ENCODE measurements around the gene PRXL2B. TPM values are rescaled to one million over a fixed set of nuclear protein-coding genes. Genes with fewer than 3 reads are reported as not detected.
"Not testable (repeated sequence)": the region's sequence is repeated elsewhere in the genome, so short reads cannot be mapped to it uniquely, and the experiment has no call there.

Gene PRXL2B
- total RNA-seq, 2 experiments from 2014 or later = 17.0 to 22.2 TPM

DNA sequence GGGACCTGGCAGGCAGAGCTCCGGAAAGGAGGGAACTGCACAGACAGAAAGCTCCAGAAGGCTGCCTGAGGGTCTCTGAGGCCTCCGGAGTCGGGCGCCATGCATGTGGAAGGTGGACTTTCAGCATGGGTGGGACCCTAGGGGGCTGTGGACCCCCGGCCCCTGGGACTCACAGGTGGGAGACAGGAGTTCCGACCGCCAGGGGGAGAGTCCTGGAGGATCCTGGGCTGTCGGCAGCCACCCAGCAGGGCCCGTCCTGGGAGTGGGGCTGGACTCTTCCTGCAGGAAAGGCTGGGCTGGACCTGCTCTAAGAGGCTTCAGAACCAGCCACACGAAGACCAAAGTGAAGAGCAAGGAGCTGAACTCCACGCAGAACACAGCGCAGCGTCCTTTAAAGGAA is 16.9 kb upstream of the PRXL2B start:
- H3K4me1 Mint-ChIP-seq, CTCF ChIA-PET, H3K4me3 Mint-ChIP-seq, H3K27ac Mint-ChIP-seq, H3K27me3 Mint-ChIP-seq, DNase-seq: not testable (repeated sequence)
- Mint-ChIP-seq H3K9me3 (peaks cover 19% of the 10 kb centered on the region), H3K36me3 (ENCODE audit: low read depth) (peaks cover 19% of the 10 kb centered on the region)
- POLR2A ChIA-PET = interaction anchor here (0.9 to 1.0 kb wide), 2 partner anchors 9 to 14 kb away, joined by 3 to 5 read pairs; partner anchors contain the start of gene TNFRSF14

DNA sequence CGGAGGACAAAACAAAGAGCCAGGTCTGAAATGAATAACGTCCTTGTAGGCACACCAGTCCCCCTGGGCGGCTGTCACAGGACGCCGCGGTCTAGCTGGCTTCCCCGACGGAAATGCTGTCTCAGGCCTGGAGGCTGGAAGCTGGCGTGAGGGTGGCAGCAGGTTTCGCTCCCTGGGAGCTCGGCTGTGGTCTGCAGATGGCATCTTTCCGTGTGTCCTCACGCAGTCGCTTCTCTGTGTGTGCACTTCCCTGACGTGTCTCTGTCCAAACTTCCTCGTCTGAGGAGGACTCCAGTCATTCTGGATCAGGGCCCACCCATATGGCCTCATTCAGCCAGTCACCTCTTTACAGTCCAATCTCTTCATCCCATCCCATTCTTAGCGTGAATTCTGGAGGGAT is 16.2 kb upstream of the PRXL2B start:
- POLR2A ChIA-PET = interaction anchor here (1.0 to 2.0 kb wide), 2 partner anchors 10 to 12 kb away, joined by 3 to 5 read pairs; no protein-coding TSS in a partner anchor
- Mint-ChIP-seq H3K27ac (no peak overlapping the region), H3K9me3 (peaks cover 19% of the 10 kb centered on the region), H3K36me3 (ENCODE audit: low read depth) (peaks cover 19% of the 10 kb centered on the region), H3K27me3 (peaks cover 3% of the 10 kb centered on the region), H3K4me1 (peaks cover 12% of the 10 kb centered on the region), H3K4me3 (no peak overlapping the region)
- no peak for DNase-seq
- CTCF ChIA-PET = interaction anchor here (1.1 kb wide), 1 partner anchor 15 kb away, joined by 4 read pairs; no protein-coding TSS in a partner anchor

DNA sequence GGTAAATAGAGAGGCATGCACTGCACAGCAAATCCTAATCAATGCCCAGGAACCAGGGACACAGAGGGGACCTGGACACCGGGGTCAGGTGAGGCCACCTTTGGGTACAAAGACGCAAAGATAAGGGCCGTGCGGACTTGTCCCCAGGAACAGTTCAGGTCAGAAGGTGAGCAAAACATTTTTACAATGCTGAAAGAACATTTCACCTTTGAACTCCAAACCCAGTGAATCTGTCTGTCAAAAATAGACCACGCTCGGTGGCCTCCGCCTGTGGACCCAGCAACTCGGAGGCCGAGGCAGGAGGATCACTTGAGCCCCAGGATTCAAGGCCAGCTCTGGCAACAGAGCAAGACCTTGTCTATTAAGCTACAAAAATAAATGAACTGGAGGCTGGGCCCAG is 15.2 kb upstream of the PRXL2B start:
- Mint-ChIP-seq H3K4me1 (peaks cover 21% of the 10 kb centered on the region), H3K27ac (no peak overlapping the region), H3K36me3 (ENCODE audit: low read depth) (peaks cover 19% of the 10 kb centered on the region), H3K27me3 (peaks cover 3% of the 10 kb centered on the region), H3K4me3 (no peak overlapping the region), H3K9me3 (peaks cover 19% of the 10 kb centered on the region)
- no peak for DNase-seq
- ChIA-PET POLR2A (interaction anchor here (1.0 to 2.0 kb wide), 3 partner anchors 11 to 14 kb away, joined by 3 to 7 read pairs (median 5); no protein-coding TSS in a partner anchor), CTCF (interaction anchor here (0.8 to 1.1 kb wide), 3 partner anchors 10 to 15 kb away, joined by 3 to 4 read pairs (median 3); no protein-coding TSS in a partner anchor)

DNA sequence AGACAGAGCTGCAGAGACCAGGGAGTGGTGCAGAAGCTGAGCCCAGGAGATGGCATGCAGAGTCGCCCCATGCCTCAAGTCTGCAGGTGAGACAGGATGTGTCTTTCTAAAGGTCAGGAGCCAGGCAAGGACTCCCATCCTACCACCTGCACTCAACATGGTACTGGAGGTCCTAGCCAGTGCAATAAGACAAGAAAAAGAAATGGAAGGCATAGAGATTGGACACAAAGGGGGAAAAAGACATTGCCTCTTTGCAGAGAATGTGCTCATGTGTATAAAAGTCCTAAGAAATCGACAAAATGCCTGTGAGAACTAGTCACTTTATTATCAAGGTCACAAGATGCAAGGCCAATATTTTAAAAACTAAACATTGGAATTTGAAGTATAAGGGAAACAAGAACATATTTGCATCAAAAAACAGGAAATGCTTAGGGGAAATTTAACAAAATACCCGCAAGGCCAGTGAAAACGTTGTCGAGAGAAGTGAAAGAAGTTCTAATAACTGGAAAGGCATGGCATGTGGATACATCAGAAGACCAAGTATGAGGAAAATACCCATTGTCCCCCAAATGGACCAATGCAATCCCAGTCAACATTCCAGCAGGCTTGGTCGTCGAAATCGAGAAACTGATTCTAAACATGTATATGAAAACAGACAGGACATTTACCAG is 13.2 kb upstream of the PRXL2B start:
- no peak overlapping the region for H3K4me3 Mint-ChIP-seq
- ChIA-PET POLR2A (interaction anchor here (0.8 to 1.9 kb wide), 2 partner anchors 12 kb away, joined by 3 to 7 read pairs; no protein-coding TSS in a partner anchor), CTCF (interaction anchor here (1.2 kb wide), 1 partner anchor 49 kb away, joined by 3 read pairs; no protein-coding TSS in a partner anchor)
- H3K36me3 Mint-ChIP-seq (ENCODE audit: low read depth) = peaks cover 19% of the 10 kb centered on the region
- no peak for DNase-seq
- no peak overlapping the region for H3K27ac Mint-ChIP-seq
- H3K4me1 Mint-ChIP-seq = peaks cover 38% of the 10 kb centered on the region
- peaks cover 19% of the 10 kb centered on the region for H3K9me3 Mint-ChIP-seq
- peaks cover 3% of the 10 kb centered on the region for H3K27me3 Mint-ChIP-seq

DNA sequence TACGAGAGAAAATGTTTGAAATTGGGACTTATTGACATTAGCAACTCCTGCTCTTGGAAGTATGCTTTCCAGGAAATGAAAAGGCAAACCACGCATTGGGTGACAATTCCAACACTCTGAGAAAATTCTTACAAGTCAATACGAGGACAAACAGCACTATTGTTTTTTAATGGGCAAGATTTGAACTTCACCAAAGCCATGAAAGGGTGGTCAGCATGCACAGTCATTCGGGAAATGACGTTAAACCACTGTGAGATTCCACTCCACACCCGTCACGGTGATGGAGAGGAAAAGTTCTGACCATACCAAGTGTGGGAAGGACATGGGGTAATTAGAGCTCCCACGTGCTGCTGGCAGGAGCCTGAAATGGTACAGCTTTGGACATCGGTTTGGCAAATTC is 12.2 kb upstream of the PRXL2B start:
- Mint-ChIP-seq H3K9me3 (peaks cover 19% of the 10 kb centered on the region), H3K36me3 (ENCODE audit: low read depth) (peaks cover 23% of the 10 kb centered on the region), H3K27ac (no peak overlapping the region), H3K27me3 (peaks cover 3% of the 10 kb centered on the region), H3K4me3 (no peak overlapping the region), H3K4me1 (peaks cover 46% of the 10 kb centered on the region)
- CTCF ChIA-PET = no interaction called here
- no peak for DNase-seq
- POLR2A ChIA-PET = interaction anchor here (1.3 to 1.5 kb wide), 2 partner anchors 11 to 18 kb away, joined by 5 read pairs; partner anchors contain the start of genes PRXL2B and TNFRSF14

DNA sequence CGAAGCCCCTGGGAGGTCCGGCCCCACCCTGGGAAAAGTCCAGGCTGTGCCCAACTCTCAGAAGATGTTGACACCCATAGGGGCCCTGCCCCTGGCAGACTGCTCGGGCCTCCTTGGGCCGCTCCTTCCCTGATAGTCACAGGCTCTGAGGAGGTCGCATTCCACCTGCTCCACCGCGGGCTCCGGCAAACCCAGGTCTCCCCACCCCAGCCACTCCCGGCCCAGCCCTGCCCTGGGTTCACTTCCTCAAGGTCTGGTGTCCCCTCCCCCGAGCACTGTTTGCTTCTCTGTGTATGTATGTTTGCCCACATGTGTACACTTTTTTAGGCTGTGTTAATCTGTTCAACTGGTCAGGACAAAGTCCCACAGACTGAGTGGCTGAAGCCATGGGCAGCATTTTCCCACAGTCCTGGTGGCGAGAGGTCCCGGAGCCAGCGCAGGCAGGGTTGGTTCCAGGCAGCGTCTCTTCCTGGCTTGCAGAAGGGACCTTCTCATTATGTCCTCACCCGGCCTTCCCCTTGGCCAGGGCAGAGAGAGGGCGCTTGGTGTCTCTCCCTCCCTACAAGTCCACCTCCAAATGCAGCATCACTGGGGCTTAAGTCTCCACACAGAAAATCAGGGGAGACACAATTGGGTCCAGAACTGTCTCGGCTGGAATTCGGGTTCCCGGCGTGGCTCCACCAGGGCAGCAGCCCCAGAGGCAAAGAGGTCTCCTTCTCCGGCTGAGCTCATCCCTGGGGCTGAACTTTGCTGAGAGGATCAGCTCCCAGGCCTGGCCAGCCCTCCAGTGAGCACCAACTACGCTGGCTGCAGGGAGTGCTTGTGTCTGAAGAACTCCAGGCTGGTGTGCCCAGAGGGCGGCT is 10.5 kb upstream of the PRXL2B start:
- ChIA-PET CTCF (interaction anchor here (2.8 kb wide), 1 partner anchor 15 kb away, joined by 15 read pairs; no protein-coding TSS in a partner anchor), POLR2A (interaction anchor here (1.4 to 3.8 kb wide), 3 partner anchors 11 to 184 kb away, joined by 3 to 94 read pairs (median 44); partner anchors contain the start of genes PRXL2B, RER1 and TNFRSF14)
- Mint-ChIP-seq H3K9me3 (peaks cover 19% of the 10 kb centered on the region), H3K27me3 (peaks cover 3% of the 10 kb centered on the region), H3K27ac (peak overlapping the region; percentile 92), H3K36me3 (ENCODE audit: low read depth) (peaks cover 16% of the 10 kb centered on the region), H3K4me3 (no peak overlapping the region), H3K4me1 (peaks cover 58% of the 10 kb centered on the region)
- DNase-seq = no peak

DNA sequence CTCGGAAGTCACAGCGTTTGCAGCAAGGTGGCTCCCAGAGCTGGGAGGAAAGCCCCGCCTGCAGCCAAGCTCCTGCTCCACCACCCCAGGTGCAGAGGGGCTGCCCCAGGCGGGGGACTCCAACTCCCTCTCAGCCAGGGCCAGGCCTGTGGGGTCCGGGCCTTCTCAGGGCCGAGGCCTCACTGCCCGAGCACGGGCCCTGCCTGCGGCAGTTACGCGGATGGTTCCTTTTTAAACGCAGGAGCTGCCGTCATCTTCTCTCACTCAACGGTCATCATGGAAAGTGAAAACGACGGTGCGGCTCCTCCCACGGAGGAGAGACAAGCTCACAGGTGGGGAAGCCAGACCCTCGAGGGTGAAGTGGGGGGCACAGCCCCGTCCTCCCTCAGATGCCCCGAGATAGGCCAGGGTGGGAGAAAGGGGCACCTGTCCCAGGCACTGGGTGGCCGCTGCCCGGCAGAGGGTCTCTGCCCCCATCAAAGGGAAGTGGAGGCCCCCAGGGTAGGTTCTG is 9.0 kb upstream of the PRXL2B start:
- DNase-seq = peak; percentile 75
- ChIA-PET CTCF (interaction anchor here (0.6 to 2.8 kb wide), 6 partner anchors 10 to 695 kb away, joined by 3 to 18 read pairs (median 8); partner anchors contain the start of gene TNFRSF14), POLR2A (interaction anchor here (0.6 to 3.8 kb wide), 13 partner anchors 9 to 1219 kb away, joined by 3 to 94 read pairs (median 7); partner anchors contain the start of genes LRRC47, PANK4, PRXL2B and RER1)
- peaks cover 18% of the 10 kb centered on the region for H3K9me3 Mint-ChIP-seq
- peak overlapping the region; percentile 71 for H3K4me3 Mint-ChIP-seq
- H3K27me3 Mint-ChIP-seq = not testable (repeated sequence)
- H3K36me3 Mint-ChIP-seq (ENCODE audit: low read depth) = peaks cover 21% of the 10 kb centered on the region
- H3K27ac Mint-ChIP-seq = peak overlapping the region; percentile 92
- peaks cover 68% of the 10 kb centered on the region for H3K4me1 Mint-ChIP-seq

DNA sequence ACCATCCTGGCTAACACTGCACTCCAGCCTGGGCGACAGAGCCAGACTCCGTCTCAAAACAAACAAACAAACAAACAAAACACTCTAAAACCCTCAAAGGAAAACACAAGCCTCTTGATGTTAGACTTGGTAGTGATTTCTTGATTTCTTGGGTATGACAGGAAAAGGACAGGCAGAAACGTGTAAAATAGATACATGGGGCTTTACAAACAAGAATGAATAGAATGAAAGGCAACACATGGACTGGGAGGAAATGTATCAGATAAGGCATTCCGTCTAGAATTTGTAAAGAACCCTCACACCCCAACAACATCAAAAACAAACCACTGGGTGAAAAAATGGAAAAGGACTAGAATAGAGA is 7.8 kb upstream of the PRXL2B start:
- Mint-ChIP-seq H3K27me3 (no peaks in the 10 kb centered on the region), H3K4me1 (peaks cover 70% of the 10 kb centered on the region), H3K36me3 (ENCODE audit: low read depth) (peaks cover 15% of the 10 kb centered on the region), H3K27ac (peak overlapping the region; percentile 92), H3K9me3 (peaks cover 6% of the 10 kb centered on the region), H3K4me3 (peak overlapping the region; percentile 71)
- CTCF ChIA-PET = interaction anchor here (1.2 to 2.8 kb wide), 4 partner anchors 8 to 164 kb away, joined by 3 to 15 read pairs (median 8); partner anchors contain the start of gene TNFRSF14
- POLR2A ChIA-PET = interaction anchor here (1.5 to 3.8 kb wide), 8 partner anchors 8 to 163 kb away, joined by 7 to 94 read pairs (median 12); partner anchors contain the start of genes PANK4, PRXL2B and TNFRSF14
- DNase-seq = no peak

DNA sequence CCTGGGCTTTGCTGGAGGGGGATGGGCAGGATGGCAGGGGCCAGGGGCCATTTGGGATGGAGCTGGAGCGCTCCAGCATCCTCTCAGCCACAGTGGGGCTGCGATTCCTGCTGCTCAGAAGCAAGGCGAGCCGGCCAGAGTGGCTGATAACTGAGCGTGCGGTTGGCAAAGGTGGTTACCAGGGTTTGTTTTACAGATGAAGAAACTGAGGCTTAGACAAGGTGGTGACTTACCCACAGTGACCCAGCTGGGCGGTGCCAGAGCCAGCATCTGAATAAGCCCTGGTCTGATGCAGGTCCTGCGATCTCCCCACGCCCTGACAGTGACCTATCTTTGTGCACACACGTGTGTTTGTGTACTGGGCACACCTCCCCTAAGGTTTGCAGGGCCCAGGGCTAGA is 5.9 kb upstream of the PRXL2B start:
- ChIA-PET CTCF (interaction anchor here (1.1 kb wide), 1 partner anchor 19 kb away, joined by 3 read pairs; no protein-coding TSS in a partner anchor), POLR2A (no interaction called here)
- H3K27ac Mint-ChIP-seq = no peak overlapping the region
- peaks cover 76% of the 10 kb centered on the region for H3K4me1 Mint-ChIP-seq
- no peaks in the 10 kb centered on the region for H3K27me3 Mint-ChIP-seq
- H3K36me3 Mint-ChIP-seq (ENCODE audit: low read depth) = peaks cover 16% of the 10 kb centered on the region
- no peak for DNase-seq
- no peaks in the 10 kb centered on the region for H3K9me3 Mint-ChIP-seq
- no peak overlapping the region for H3K4me3 Mint-ChIP-seq

DNA sequence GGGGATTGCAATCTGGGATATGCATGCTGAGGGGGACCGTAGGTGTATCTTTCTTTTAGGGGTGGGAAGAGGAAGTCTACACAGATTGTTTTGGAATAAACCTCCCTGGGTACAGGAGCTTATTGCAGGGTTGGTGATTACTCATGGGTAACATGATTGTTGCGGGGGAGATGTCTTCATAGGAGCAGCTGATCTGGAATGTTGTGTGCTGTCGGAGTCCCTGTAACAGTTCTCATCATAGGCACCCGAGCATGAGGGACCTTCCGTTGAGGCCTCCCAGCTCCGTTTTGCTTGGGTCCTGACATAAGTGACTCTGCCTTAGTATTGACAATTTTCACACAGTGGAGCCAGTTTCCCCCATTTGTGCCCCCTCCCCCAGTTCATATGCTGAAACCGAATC is 4.2 kb upstream of the PRXL2B start:
- ChIA-PET CTCF (interaction anchor here (1.1 kb wide), 1 partner anchor 26 kb away, joined by 4 read pairs; the partner anchor contains the start of gene TNFRSF14), POLR2A (interaction anchor here (6.2 to 7.3 kb wide), 2 partner anchors 25 to 35 kb away, joined by 113 to 169 read pairs; partner anchors contain the start of gene TNFRSF14)
- H3K9me3 Mint-ChIP-seq = no peaks in the 10 kb centered on the region
- H3K36me3 Mint-ChIP-seq (ENCODE audit: low read depth) = peaks cover 16% of the 10 kb centered on the region
- H3K27me3 Mint-ChIP-seq = no peaks in the 10 kb centered on the region
- DNase-seq = no peak
- no peak overlapping the region for H3K4me3 Mint-ChIP-seq
- H3K27ac Mint-ChIP-seq = peak overlapping the region; percentile 19
- H3K4me1 Mint-ChIP-seq = peaks cover 59% of the 10 kb centered on the region

DNA sequence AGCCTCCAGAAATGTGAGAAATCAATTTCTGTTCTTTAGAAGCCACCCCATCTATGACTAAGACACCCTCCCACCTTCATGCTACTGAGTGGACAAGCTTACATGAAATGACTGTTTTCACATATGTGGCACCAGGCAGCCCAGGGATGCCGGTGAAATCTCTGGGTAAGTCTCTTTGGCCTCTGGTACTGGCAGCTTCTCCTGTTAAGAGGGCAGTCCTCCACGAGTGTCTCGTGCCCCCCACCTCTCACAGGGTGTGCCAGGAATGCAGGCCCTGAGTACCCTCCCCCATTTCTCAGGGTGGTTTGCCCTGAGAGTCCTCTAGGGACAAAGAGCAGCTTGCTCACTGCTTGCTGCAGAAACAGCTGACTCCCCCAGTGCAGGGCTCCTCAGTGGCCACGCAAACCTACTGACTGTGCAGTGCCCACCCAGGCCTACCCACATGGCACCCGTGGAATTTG is 3.2 kb upstream of the PRXL2B start:
- POLR2A ChIA-PET = interaction anchor here (1.8 to 7.3 kb wide), 3 partner anchors 23 to 36 kb away, joined by 7 to 169 read pairs (median 113); partner anchors contain the start of gene TNFRSF14
- peak overlapping the region; percentile 93 for H3K27ac Mint-ChIP-seq
- no peak for DNase-seq
- no peaks in the 10 kb centered on the region for H3K9me3 Mint-ChIP-seq
- H3K36me3 Mint-ChIP-seq (ENCODE audit: low read depth) = peaks cover 16% of the 10 kb centered on the region
- peaks cover 53% of the 10 kb centered on the region for H3K4me1 Mint-ChIP-seq
- H3K4me3 Mint-ChIP-seq = peak overlapping the region; percentile 88
- H3K27me3 Mint-ChIP-seq = no peaks in the 10 kb centered on the region
- CTCF ChIA-PET = interaction anchor here (1.1 to 4.6 kb wide), 3 partner anchors 22 to 27 kb away, joined by 4 to 32 read pairs (median 27); partner anchors contain the start of gene TNFRSF14
